CD4-positive, CD25-positive, alpha-beta regulatory T cell (primary cell): ENCODE results near the gene ATP6AP1. TPM values are rescaled to one million over a fixed set of nuclear protein-coding genes. Genes with fewer than 3 reads are reported as not detected.

Source experiments
- ATAC-seq, 2 donors: fragments of 150-1000 bp; cut with Tn5 transposase; one replicate each; pipeline ENCODE4 v1.10.0; 2021; ENCODE audit warnings: low read depth in 2 of 2, moderate number of reproducible peaks in 2 of 2, moderate library complexity in 1 of 2
- DNase-seq, 3 donors: peaks; one replicate each; pipeline versions ENCODE4 v3.0.0 to v3.0.0-alpha.2; 2012 to 2022; ENCODE audit warnings: mixed read lengths in 1 of 3
- H3K27ac ChIP-seq: one replicate; pipeline ENCODE4 v1.7.0; 2013; ENCODE audit warnings: mild to moderate bottlenecking, low read length; ENCODE audit not compliant: insufficient read depth, poor library complexity, severe bottlenecking
- H3K27me3 ChIP-seq: one replicate; pipeline ENCODE4 v1.7.0; 2013; ENCODE audit warnings: low read length; ENCODE audit not compliant: control insufficient read depth, insufficient read depth
- H3K36me3 ChIP-seq: one replicate; pipeline ENCODE4 v1.7.0; 2013; ENCODE audit warnings: mild to moderate bottlenecking, low read length, moderate library complexity; ENCODE audit not compliant: control insufficient read depth, insufficient read depth
- H3K4me1 ChIP-seq: 2 replicates; pipeline ENCODE4 v1.7.0; 2013; ENCODE audit warnings: mild to moderate bottlenecking, low read length; ENCODE audit not compliant: insufficient read depth, control insufficient read depth, poor library complexity, severe bottlenecking
- H3K4me3 ChIP-seq: one replicate; pipeline ENCODE4 v1.7.0; 2013; ENCODE audit warnings: low read depth, mild to moderate bottlenecking, low read length, moderate library complexity
- H3K9me3 ChIP-seq, 2 experiments: 1 replicate in 1 of 2; 2 replicates in 1 of 2; pipeline ENCODE4 v1.7.0; 2013; ENCODE audit warnings: low read length in 2 of 2, mild to moderate bottlenecking in 1 of 2, moderate library complexity in 1 of 2; ENCODE audit not compliant: control insufficient read depth in 2 of 2
- H3K27ac Mint-ChIP-seq, 3 donors: one replicate each; pipeline ENCODE4 v1.8.0; 2020 to 2022; ENCODE audit warnings: mild to moderate bottlenecking in 3 of 3, mixed read lengths in 3 of 3, moderate library complexity in 2 of 3
- H3K27me3 Mint-ChIP-seq: one replicate; pipeline ENCODE4 v1.8.0; 2022; ENCODE audit warnings: mild to moderate bottlenecking, mixed read lengths
- H3K36me3 Mint-ChIP-seq: one replicate; pipeline ENCODE4 v1.8.0; 2020; ENCODE audit warnings: mixed read lengths
- H3K4me1 Mint-ChIP-seq, 4 donors: one replicate each; pipeline ENCODE4 v1.8.0; 2020 to 2022; ENCODE audit warnings: mixed read lengths in 4 of 4, mild to moderate bottlenecking in 1 of 4
- H3K4me3 Mint-ChIP-seq, 4 donors: one replicate each; pipeline ENCODE4 v1.8.0; 2020 to 2022; ENCODE audit warnings: mild to moderate bottlenecking in 4 of 4, mixed read lengths in 4 of 4, moderate library complexity in 3 of 4
- H3K9me3 Mint-ChIP-seq, 7 donors: one replicate each; pipeline ENCODE4 v1.8.0; 2020 to 2022; ENCODE audit warnings: mixed read lengths in 7 of 7, mild to moderate bottlenecking in 3 of 7, moderate library complexity in 2 of 7
- polyA plus RNA-seq, 4 donors: library from polyadenylated mRNA; unstranded; fragments of 300-500 nt; fragmentation: Illumina TruSeq; gene quantifications; one replicate each; pipeline ENCODE4 v1.2.3, GENCODE V29; 2021
- total RNA-seq: library from RNA; stranded (reverse); gene quantifications from one replicate; pipeline ENCODE4 v1.2.3, GENCODE V29; 2022

Gene ATP6AP1
- total and polyA plus RNA-seq, 5 donors from 2014 or later, result 44.9 to 125 (median 106) TPM

DNA sequence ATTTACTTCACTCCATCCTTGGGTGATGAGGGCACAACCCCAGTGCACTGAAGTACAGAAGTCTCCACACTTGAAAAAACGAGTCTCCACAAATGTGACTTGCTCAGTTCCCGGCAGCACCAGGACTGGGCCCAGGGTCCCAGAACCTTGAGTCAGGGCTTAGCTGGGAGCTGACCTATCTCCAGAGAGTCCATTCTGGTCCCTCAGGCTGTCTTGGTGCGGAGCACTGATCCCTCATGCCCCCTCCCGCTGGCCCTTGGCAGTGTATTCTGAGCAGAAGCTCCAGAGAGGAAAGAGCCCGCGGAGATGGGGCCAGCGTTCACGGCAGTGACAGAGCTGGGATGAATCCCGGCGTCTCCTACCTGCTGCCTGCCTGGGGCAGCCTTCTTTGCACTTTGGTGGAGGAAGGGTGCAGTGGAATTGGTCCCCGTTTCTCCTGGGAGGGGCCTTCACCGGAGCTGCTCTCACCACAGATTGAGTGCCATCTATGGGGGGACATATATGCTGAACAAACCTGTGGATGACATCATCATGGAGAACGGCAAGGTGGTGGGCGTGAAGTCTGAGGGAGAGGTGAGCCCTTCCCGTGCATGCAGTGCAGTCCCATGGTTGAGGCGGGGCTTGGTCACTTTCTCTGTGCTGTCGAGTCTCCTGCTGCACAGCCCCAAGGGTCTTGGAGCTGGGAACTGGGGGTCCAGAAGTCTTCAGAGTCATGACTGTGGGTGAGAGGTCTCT, 12.3 kb downstream of the ATP6AP1 start:
- peak overlapping the region in 3 of 4 donors; percentile 39 to 81 (median 61) for H3K4me3 Mint-ChIP-seq

GRCh38 chrX:154441564-154441963, 13.1 kb downstream of the ATP6AP1 start:
- H3K27me3 Mint-ChIP-seq, result no peaks in the 10 kb centered on the region
- Histone ChIP-seq H3K27ac (peak overlapping the region; percentile 47), H3K4me1 (peaks cover 55% of the 10 kb centered on the region), H3K36me3 (peaks cover 12% of the 10 kb centered on the region), H3K4me3 (no peak overlapping the region), H3K9me3 (no peaks in the 10 kb centered on the region), H3K27me3 (no peaks in the 10 kb centered on the region)
- ATAC-seq (no peak), DNase-seq (peak in 1 of 3 donors; percentile 46)
- peaks cover 0 to 46% (median 10%) of the 10 kb centered on the region in 4 donors for H3K4me1 Mint-ChIP-seq
- peaks cover 0 to 2% (median 0%) of the 10 kb centered on the region in 7 donors for H3K9me3 Mint-ChIP-seq
- H3K36me3 Mint-ChIP-seq, result peaks cover 7% of the 10 kb centered on the region
- H3K27ac Mint-ChIP-seq, result peak overlapping the region; percentile 52 to 75 (median 56)
- peak overlapping the region in 3 of 4 donors; percentile 69 to 81 (median 69) for H3K4me3 Mint-ChIP-seq

More for the DNA sequence above, 12.3 kb downstream of the ATP6AP1 start:
- ATAC-seq (no peak), DNase-seq (no peak)
- H3K4me1 ChIP-seq, result peaks cover 59% of the 10 kb centered on the region
- Mint-ChIP-seq H3K27ac (no peak overlapping the region), H3K4me1 (peaks cover 0 to 50% (median 12%) of the 10 kb centered on the region in 4 donors), H3K9me3 (peaks cover 0 to 2% (median 0%) of the 10 kb centered on the region in 7 donors), H3K27me3 (no peaks in the 10 kb centered on the region), H3K36me3 (peaks cover 4% of the 10 kb centered on the region)
- H3K27me3 ChIP-seq, result no peaks in the 10 kb centered on the region
- H3K36me3 ChIP-seq, result peaks cover 12% of the 10 kb centered on the region
- peak overlapping the region; percentile 47 for H3K27ac ChIP-seq
- no peak overlapping the region for H3K4me3 ChIP-seq
- no peaks in the 10 kb centered on the region for H3K9me3 ChIP-seq

GRCh38 chrX:154441984-154442707, 13.7 kb downstream of the ATP6AP1 start:
- ATAC-seq (no peak), DNase-seq (no peak)
- Histone ChIP-seq H3K27me3 (no peaks in the 10 kb centered on the region), H3K4me3 (no peak overlapping the region), H3K9me3 (no peaks in the 10 kb centered on the region), H3K4me1 (peaks cover 55% of the 10 kb centered on the region), H3K27ac (peak overlapping the region; percentile 73), H3K36me3 (peaks cover 12% of the 10 kb centered on the region)
- Mint-ChIP-seq H3K27me3 (no peaks in the 10 kb centered on the region), H3K27ac (peak overlapping the region; percentile 52 to 75 (median 56)), H3K4me1 (peaks cover 0 to 46% (median 10%) of the 10 kb centered on the region in 4 donors), H3K9me3 (peaks cover 0 to 2% (median 0%) of the 10 kb centered on the region in 7 donors), H3K4me3 (peak overlapping the region in 3 of 4 donors; percentile 69 to 81 (median 69)), H3K36me3 (peaks cover 7% of the 10 kb centered on the region)

DNA sequence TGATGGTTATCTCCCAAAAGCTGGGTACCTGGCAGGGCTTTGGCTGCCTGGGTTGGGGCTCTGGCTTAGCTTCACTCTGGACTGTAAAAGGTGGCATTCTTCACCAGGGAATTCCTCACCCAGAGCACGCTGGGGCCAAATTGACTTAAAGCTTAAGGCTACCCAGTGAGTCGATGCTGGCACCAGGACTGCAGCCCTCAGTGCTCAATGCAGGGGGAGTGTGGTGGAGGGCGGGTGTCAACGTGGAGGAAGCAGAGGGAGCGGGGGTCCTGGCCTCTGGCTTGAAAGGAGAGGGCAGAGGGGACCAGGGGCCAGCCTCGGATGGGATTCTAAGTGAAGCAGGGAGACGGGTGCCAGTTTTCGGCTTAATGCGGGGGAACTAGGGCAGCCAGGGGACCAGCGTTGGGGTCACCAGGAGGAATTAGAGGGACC, 15.0 kb downstream of the ATP6AP1 start:
- Histone ChIP-seq H3K36me3 (peaks cover 14% of the 10 kb centered on the region), H3K27ac (peak overlapping the region; percentile 73), H3K4me3 (no peak overlapping the region), H3K9me3 (no peaks in the 10 kb centered on the region), H3K4me1 (peaks cover 44% of the 10 kb centered on the region), H3K27me3 (no peaks in the 10 kb centered on the region)
- DNase-seq (no peak), ATAC-seq (no peak)
- Mint-ChIP-seq H3K9me3 (no peaks in the 10 kb centered on the region), H3K27ac (peak overlapping the region; percentile 65 to 93 (median 83)), H3K36me3 (peaks cover 7% of the 10 kb centered on the region), H3K4me3 (peak overlapping the region; percentile 70 to 88 (median 73)), H3K27me3 (no peaks in the 10 kb centered on the region), H3K4me1 (peaks cover 0 to 44% (median 10%) of the 10 kb centered on the region in 4 donors)

- Histone ChIP-seq H3K27ac (peak within 1 kb of the TSS; percentile 73), H3K4me3 (no peak within 1 kb of the TSS), H3K4me1 (peaks cover 38% of the 10 kb centered on the region), H3K9me3 (no peaks in the 10 kb centered on the region), H3K36me3 (peaks cover 20% of the 10 kb centered on the region), H3K27me3 (no peaks in the 10 kb centered on the region)
- peak; percentile 58 to 71 (median 70) for DNase-seq
- peak within 1 kb of the TSS; percentile 65 to 93 (median 83) for H3K27ac Mint-ChIP-seq
- peaks cover 7% of the 10 kb centered on the region for H3K36me3 Mint-ChIP-seq
- peaks cover 0 to 40% (median 10%) of the 10 kb centered on the region in 4 donors for H3K4me1 Mint-ChIP-seq
- peak; percentile 76 to 79 for ATAC-seq
- no peaks in the 10 kb centered on the region for H3K9me3 Mint-ChIP-seq
- peak within 1 kb of the TSS; percentile 70 to 88 (median 74) for H3K4me3 Mint-ChIP-seq
- H3K27me3 Mint-ChIP-seq, result no peaks in the 10 kb centered on the region
Observed at GRCh38 chrX:154443992-154444754, 15.7 kb downstream of the ATP6AP1 start, which contains the start of gene FAM50A. Gene FAM50A, plus strand, starts transcription at chrX:154444141. Its CDS starts 95 bp downstream, at chrX:154444236.

DNA sequence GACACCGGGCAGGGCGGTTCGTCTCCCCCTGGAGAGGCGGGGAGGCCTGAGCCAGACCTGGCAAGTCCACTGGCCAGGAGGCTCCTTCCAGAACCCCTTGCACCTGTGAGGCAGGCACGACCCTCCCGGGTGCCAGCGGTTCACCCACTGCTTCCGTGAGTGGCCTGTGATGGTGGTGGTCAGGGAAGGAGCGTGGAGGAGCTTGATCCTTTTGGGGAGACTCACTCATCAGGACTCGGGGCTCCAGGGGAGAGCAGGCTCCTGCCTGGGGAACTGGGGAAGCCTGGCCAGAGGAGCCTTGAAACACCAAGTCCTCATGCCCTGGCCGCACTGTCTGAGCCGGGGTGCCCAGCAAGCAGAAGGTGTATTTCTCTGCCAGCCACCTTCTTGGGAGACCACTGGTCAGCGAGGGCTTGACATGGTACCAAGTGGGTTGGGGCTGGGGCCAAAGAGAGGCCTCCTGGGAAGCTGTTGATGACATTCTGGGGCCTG, 16.3 kb downstream of the ATP6AP1 start:
- Mint-ChIP-seq H3K36me3 (peaks cover 7% of the 10 kb centered on the region), H3K4me3 (peak overlapping the region in 3 of 4 donors; percentile 4 to 61 (median 60)), H3K27ac (no peak overlapping the region), H3K9me3 (no peaks in the 10 kb centered on the region), H3K27me3 (no peaks in the 10 kb centered on the region), H3K4me1 (peaks cover 0 to 40% (median 10%) of the 10 kb centered on the region in 4 donors)
- H3K4me3 ChIP-seq, result no peak overlapping the region
- H3K4me1 ChIP-seq, result peaks cover 37% of the 10 kb centered on the region
- H3K36me3 ChIP-seq, result peaks cover 18% of the 10 kb centered on the region
- DNase-seq (no peak), ATAC-seq (no peak)
- H3K9me3 ChIP-seq, result no peaks in the 10 kb centered on the region
- H3K27ac ChIP-seq, result peak overlapping the region; percentile 73
- no peaks in the 10 kb centered on the region for H3K27me3 ChIP-seq

DNA sequence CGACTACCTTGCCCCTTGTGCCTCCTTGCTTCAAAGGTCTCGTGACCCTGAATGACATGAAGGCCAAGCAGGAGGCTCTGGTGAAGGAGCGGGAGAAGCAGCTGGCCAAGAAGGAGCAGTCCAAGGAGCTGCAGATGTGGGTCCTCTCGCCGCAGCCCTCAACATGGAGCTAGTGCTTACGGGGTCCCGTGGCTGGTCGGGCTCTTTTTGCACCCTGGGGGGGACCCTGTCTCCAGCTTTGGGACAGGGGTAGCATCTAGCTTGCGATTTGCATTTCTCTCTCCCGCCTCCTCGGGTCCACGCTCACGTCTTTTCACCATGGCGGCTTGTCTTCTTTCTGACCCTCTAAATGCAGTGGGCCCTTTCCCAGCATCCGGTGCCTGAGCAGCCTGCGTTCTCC, 17.3 kb downstream of the ATP6AP1 start:
- Mint-ChIP-seq H3K36me3 (peaks cover 7% of the 10 kb centered on the region), H3K9me3 (no peaks in the 10 kb centered on the region), H3K27ac (peak overlapping the region in 1 of 3 donors; percentile 15), H3K27me3 (no peaks in the 10 kb centered on the region), H3K4me3 (peak overlapping the region in 3 of 4 donors; percentile 34 to 51 (median 38)), H3K4me1 (peaks cover 0 to 35% (median 10%) of the 10 kb centered on the region in 4 donors)
- H3K9me3 ChIP-seq, result no peaks in the 10 kb centered on the region
- no peak overlapping the region for H3K27ac ChIP-seq
- no peak for ATAC-seq
- no peak overlapping the region for H3K4me3 ChIP-seq
- no peak for DNase-seq
- peaks cover 16% of the 10 kb centered on the region for H3K36me3 ChIP-seq
- peaks cover 33% of the 10 kb centered on the region for H3K4me1 ChIP-seq
- H3K27me3 ChIP-seq, result no peaks in the 10 kb centered on the region
